GM12873 (cell line): ENCODE data around the gene ARHGAP26.

Experiments used
- TF ChIP-seq, protein P1 (sequence below): IDR thresholded peaks from 2 replicates; pipeline ENCODE4 v1.5.1; 2012; ENCODE audit warnings: low read depth, mild to moderate bottlenecking, moderate library complexity, low read length, control low read depth; ENCODE audit not compliant: insufficient read depth; ENCODE audit errors: missing control alignments

Gene ARHGAP26

DNA sequence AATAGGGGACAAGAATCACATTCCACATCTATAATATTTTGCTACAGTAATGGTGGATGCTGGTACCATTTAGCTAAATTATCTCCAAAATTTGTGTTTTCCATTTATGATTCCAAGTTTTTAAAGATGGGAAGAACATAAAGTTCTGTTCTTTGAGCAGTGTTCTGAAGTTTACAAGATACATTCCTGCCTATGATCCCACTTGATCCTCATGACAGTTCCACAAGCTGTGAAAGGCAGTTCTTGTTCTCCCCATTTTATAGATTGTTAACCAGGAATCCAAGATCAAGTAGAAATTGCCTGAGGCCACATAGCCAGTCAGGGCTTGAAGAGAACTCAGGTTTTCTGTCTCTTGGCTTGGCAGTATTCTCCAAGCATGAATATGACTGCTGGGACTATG is 376.0 kb downstream of the ARHGAP26 start:
- TF ChIP-seq, protein P1, sequence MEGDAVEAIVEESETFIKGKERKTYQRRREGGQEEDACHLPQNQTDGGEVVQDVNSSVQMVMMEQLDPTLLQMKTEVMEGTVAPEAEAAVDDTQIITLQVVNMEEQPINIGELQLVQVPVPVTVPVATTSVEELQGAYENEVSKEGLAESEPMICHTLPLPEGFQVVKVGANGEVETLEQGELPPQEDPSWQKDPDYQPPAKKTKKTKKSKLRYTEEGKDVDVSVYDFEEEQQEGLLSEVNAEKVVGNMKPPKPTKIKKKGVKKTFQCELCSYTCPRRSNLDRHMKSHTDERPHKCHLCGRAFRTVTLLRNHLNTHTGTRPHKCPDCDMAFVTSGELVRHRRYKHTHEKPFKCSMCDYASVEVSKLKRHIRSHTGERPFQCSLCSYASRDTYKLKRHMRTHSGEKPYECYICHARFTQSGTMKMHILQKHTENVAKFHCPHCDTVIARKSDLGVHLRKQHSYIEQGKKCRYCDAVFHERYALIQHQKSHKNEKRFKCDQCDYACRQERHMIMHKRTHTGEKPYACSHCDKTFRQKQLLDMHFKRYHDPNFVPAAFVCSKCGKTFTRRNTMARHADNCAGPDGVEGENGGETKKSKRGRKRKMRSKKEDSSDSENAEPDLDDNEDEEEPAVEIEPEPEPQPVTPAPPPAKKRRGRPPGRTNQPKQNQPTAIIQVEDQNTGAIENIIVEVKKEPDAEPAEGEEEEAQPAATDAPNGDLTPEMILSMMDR = no peak

DNA sequence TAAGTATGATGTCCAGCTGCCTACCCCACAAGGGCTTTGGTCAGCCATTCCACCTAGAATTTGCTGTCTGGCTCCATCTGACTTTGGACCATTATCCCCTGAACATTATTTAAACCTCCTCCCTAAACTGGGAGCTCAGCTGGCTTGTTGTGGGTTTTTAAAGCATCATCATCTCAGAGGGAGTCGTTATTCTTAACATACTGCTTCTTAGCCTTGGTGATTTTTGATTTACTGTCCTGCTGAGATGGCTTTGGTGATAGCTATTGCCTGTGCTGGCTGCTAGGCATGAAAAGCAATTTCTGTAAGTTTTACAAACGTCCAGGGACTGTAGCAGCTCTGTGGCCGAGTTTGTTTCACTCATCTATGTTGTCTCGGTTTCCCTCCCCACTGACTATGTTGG is 377.2 kb downstream of the ARHGAP26 start:
- TF ChIP-seq, protein P1 = no peak

DNA sequence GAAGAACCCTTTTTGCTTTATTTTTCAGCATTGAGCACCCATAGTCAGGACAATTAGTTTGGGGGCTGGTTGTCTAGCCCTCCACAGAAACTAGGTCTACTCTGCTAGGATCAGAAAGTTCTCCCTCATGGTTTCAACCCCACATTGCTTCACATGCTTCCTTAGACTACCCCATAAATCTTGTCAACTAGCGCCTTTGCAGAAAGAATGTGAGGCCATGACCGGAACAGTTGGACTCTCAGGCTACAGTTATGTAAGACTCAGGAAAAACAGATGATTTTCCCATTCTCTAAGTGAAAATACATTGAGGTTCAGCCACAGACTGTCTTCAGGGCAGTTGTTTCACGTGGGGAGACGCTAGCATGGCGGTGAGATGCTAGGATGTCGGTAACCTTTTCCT is 377.7 kb downstream of the ARHGAP26 start:
- TF ChIP-seq, protein P1 = no peak

DNA sequence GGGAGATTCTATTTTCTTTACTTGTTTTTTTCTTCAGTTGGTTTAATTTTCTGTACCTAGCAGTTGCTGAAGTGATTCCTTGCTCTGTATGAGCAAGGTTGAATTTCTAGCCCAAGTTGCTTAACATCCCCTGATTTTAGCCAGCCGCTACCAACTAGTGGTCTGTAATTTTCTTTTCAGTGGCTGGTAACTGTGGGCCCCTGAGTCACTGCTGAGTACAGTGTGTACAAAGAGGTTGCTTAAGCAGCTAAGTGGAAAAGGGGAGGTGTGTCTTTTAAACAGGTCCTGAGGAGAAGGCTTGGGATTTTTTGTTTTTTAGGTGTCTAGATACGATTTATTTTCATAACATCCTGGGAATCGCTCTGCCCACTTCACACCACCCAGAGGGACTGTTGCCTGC is 378.6 kb downstream of the ARHGAP26 start:
- TF ChIP-seq, protein P1 = no peak

DNA sequence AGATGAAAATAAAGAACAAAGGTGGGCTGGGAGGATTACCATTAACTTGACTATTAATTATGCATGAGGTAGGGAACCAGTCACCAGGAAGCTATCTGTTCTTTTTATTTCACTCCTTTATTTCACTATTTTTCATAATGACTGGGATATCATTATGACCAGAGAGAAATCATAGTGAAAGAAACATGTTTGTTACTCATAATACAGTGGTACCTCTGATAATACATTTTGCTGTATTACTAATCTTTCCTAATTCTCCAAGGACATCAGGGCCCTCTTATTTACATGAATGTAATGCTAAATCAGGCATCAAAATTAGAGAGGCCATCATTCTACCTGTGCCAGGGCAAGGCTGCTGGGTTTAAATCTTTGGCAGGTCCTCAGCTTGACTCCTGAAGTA is 379.6 kb downstream of the ARHGAP26 start:
- TF ChIP-seq, protein P1 = no peak

DNA sequence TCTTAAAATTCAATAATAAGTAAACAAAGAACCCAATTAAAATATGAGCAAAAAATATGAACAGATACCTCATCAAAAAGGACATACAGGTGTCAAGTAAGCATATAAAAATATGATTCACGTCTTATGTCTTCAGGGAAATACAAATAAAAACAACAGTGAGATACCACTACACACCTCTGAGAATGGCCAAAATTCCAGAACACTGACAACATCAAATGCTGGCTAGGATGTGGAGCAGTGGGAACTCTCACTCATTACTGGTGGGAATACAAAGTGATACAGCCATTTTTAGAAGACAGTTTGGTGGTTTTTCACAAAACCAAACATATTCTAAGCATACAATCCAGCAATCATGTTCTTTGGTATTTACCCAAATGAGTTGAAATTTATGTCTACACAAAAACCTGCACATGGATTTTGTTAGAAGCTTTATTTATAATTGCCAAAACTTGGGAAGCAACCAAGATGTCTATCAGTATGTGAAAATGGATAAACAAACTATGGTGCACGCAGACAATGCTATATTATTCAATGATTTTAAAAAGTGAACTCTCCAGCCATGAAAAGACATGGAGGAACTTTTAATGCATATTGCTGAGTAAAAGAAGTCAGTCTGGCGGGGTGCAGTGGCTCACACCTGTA is 381.0 kb downstream of the ARHGAP26 start:
- TF ChIP-seq, protein P1 = no peak

DNA sequence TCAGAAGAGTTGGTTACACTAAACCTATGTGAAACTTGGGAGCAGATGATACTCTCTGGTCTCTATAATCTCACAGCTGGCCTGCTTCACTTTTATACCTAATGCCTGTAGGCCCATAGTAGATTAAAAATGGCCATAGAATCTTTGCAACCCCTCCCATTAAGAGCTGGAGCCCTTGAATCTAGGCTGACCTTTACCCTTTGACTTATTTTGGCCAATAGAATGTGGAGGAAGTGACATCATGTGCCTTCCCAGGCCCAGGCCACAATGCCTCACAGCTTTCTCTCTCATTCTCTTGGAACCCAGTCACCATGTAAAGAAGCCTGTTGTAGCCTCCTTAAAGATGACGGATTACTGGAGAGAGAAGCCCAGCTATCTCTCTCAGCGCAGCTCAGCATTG is 382.3 kb downstream of the ARHGAP26 start:
- TF ChIP-seq, protein P1 = no peak
